GM18517 (cell line): ENCODE results near the gene SMYD4.

Source experiments
- ATAC-seq: cut with Tn5 transposase; IDR thresholded peaks from one replicate; pipeline ENCODE4 v1.9.1; 2021; ENCODE audit warnings: mild to moderate bottlenecking, moderate library complexity; ENCODE audit not compliant: unreplicated experiment

Gene SMYD4

GRCh38 chr17:1733759-1734158 is 95.9 kb downstream of the SMYD4 start:
- ATAC-seq, result no peak

GRCh38 chr17:1732833-1733321 is 96.8 kb downstream of the SMYD4 start:
- ATAC-seq, result no peak

- no peak for ATAC-seq
Measured at GRCh38 chr17:1732241-1732832, 97.4 kb downstream of the SMYD4 start.

- ATAC-seq, result no peak
Measured at GRCh38 chr17:1731194-1731506, 98.6 kb downstream of the SMYD4 start.

- no peak for ATAC-seq
Measured at GRCh38 chr17:1730326-1731193, 99.1 kb downstream of the SMYD4 start.

GRCh38 chr17:1729966-1730325 is 99.8 kb downstream of the SMYD4 start:
- ATAC-seq, result no peak
